ENCODE results near the gene CNBP.
A peak's percentile ranks its signal among the peaks of the same experiment; 100 is the strongest.
"Not testable (repeated sequence)": the region's sequence is repeated elsewhere in the genome, so short reads cannot be mapped to it uniquely, and the experiment has no call there.

CNBP gene

GRCh38 chr3:129139911-129140310 is 43.8 kb downstream of the CNBP start:
- no peak for FAIRE-seq
- no peak for DNase-seq (ENCODE audit: extremely low spot score, insufficient read length, low read depth)

GRCh38 chr3:129136275-129136674 is 47.4 kb downstream of the CNBP start:
- not testable (repeated sequence) for DNase-seq (ENCODE audit: extremely low spot score, insufficient read length, low read depth); FAIRE-seq

- no peak for FAIRE-seq
Observed at GRCh38 chr3:129132097-129132866, 51.4 kb downstream of the CNBP start.

GRCh38 chr3:129131465-129132088 is 52.1 kb downstream of the CNBP start:
- FAIRE-seq (no peak), DNase-seq (ENCODE audit: extremely low spot score, insufficient read length, low read depth) (no peak)

More at GRCh38 chr3:129132097-129132866, 51.4 kb downstream of the CNBP start:
- no peak for DNase-seq (ENCODE audit: extremely low spot score, insufficient read length, low read depth)

- FAIRE-seq (no peak), DNase-seq (ENCODE audit: extremely low spot score, insufficient read length, low read depth) (no peak)
Observed at GRCh38 chr3:129130291-129130813, 53.3 kb downstream of the CNBP start.

DNA sequence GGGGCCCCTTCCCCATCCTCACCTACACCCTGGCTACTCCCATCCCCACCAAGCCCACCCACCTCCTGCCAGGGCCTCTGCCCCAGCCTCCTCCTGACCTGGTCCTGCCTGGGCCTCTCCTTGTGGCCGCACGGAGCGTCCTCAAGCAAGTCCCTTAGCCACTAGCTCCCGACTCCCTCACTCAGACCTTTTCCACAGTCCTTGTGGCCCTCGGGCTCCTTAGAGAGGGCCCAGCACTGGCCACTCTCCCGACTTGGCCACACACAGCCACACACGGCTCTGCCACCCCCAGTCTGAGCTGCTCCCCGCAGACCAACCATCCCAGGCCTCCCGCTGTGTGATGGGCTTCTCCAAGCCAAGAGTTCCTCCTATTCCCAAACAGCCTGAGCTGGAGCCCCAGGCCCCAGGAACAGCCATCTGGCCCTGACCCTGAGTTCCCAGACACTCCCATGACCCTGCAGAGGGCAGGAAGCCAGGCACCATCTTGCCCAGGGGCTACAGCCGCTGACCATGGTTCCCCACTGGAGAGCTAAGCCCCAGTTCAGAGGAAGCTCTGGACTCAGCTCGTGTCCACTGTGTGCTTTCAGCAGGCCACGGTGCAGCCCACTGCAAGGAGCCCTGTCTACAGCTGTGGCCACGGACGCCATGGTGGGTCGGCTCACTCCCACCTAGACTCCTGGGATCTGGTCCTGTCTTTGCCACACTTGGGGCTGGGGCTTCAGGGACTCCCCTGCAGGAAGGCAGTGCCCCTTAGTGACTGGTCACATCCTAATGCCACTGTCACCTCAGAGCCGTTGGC is 55.1 kb downstream of the CNBP start:
- DNase-seq (ENCODE audit: extremely low spot score, insufficient read length, low read depth) (no peak), FAIRE-seq (no peak)

DNA sequence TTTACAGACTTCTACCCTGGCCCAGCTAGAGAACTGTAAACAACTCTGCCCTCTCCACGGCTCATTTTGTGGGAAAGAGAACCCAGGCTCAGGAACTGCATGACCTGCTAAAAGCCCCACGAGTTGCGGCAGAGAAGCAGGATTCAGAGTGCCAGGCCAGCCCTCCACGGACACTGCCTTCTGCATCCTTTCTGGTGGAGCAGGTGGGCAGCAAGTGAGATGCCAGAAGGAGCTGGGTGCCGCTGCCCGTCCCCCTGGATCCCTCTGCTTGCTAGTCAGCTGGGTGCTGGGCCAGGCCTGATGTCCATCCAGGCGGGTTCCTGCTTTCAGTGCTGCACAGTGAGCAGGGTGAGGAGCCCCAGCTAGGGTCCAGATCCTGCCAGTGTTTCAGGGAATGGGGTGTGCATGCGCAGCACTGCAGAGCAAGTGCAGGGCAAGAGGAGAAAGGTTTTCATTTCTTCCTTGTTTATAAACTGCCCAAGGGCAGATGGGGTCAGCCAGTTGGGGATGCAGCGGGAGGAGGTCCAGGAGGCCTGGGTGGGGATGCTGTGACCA is 56.9 kb downstream of the CNBP start:
- no peak for FAIRE-seq
- DNase-seq (ENCODE audit: extremely low spot score, insufficient read length, low read depth) = no peak

DNA sequence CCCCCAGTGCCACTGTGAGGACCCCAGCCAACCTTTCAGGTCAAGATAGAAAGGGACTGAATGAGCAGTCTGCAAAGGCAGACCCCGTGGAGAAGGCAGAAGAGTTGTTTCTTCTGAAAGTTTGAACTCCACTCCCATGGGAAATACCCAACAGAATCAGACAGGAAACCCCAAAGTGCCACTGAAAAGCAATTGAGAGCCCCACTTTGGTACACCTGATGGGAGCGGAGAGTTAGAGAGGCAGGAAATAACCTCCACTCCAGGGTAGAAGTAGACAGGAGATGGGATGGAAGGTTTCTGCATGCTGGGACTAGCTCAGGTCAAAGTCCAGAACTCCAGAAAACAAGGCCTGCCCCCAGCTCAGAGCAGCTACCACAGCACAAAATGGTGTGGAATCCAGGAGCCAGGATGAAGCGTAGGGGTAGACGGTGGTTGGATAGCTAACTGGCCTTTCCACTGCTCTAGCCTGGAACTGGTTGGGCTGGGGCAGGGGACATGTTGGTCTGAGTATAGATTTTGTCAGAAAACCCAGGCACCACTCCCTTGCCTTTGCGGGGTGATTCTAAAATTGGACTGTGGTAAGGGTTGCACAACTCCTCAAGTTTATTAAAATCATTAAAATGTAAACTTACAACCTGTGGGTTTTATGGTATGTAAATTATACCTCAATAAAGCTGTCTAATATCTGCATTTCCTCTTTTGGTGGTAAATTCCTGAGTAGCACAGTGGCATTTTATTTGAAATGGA is 60.2 kb downstream of the CNBP start:
- no peak for DNase-seq (ENCODE audit: extremely low spot score, insufficient read length, low read depth)
- peak; percentile 70 for FAIRE-seq

DNA sequence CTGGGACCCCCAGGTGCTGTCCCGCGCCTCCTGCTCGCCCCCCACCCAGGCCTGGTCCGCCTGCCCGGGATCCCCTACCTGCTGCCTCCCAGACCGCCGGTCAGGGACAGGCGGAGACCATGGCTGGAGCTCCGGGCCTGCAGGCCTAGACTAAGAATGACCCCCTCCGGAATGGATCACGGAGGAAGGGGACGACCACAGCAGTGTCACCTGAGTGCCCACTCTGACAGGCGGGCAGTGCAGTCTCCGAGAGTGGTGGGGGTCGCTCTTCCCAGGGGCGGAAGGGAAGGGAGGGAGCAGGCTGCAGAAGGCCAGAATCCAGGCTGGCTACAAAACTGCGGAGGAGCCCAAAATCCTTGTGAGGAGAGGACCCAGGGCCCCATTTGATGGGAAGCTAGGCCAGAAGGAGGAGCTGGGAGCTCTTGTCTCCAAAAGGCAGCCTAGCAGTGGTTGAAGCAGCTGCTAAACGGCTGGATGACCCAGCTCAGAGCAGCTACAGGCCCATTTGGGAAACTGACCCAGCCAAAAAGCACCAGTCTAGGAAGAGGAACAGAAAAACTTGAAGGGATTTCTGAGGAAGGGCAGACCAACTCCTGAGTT is 61.2 kb downstream of the CNBP start:
- FAIRE-seq (no peak), DNase-seq (ENCODE audit: extremely low spot score, insufficient read length, low read depth) (no peak)

GRCh38 chr3:129121792-129122411 is 61.8 kb downstream of the CNBP start, which contains the start of gene RAB43:
TSS of gene RAB43 (minus strand) at chr3:129121804. CDS start at chr3:129121489, 315 bp downstream.
- FAIRE-seq (peak; percentile 84), DNase-seq (ENCODE audit: extremely low spot score, insufficient read length, low read depth) (peak; percentile 81)

- DNase-seq (ENCODE audit: extremely low spot score, insufficient read length, low read depth) = no peak
- FAIRE-seq = no peak
Observed at GRCh38 chr3:129121016-129121791, 62.5 kb downstream of the CNBP start.

- FAIRE-seq (peak; percentile 98), DNase-seq (ENCODE audit: extremely low spot score, insufficient read length, low read depth) (peak; percentile 85)
Observed at GRCh38 chr3:129120254-129121004, 63.3 kb downstream of the CNBP start.

GRCh38 chr3:129119365-129120100 is 64.2 kb downstream of the CNBP start:
- no peak for FAIRE-seq
- no peak for DNase-seq (ENCODE audit: extremely low spot score, insufficient read length, low read depth)

- FAIRE-seq (no peak), DNase-seq (ENCODE audit: extremely low spot score, insufficient read length, low read depth) (no peak)
Observed at GRCh38 chr3:129118745-129119144, 65.0 kb downstream of the CNBP start.
